Amniotic stem cell (primary cell): Measurements from ENCODE around the gene MAPK8IP1.

Experiments used
- DNase-seq: peaks from one replicate; lab custom pipeline; 2025; lab: John Stamatoyannopoulos, UW

MAPK8IP1 gene

DNA sequence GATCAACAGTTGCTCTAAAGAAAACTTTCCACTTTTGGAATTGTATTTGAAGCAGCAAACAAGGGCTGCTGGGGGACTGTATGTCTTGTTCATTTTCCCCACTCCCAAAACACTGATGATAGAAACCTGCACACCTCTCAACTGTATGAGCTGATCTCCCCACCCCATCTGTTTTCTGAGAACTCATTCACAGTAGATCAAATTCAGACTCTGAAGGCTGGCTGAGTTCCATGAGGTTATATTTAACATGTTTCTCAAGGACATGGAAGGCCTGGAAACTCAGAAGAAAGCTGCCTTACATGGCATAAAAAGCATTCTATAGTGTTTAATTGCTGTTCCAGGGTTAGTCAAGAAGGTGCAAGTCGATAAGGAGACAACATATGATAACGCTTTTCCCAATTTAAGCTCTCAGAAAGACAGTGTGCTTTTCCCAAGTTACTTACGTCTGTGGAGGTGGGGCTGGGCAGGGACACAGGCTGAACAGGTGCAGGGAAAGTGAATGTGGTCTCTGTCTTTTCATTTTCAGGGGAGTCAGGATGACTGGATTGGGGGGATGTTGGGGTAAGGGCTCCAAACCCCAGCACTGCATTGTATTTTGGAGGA, 60.0 kb downstream of the MAPK8IP1 start:
- DNase-seq: no peak

DNA sequence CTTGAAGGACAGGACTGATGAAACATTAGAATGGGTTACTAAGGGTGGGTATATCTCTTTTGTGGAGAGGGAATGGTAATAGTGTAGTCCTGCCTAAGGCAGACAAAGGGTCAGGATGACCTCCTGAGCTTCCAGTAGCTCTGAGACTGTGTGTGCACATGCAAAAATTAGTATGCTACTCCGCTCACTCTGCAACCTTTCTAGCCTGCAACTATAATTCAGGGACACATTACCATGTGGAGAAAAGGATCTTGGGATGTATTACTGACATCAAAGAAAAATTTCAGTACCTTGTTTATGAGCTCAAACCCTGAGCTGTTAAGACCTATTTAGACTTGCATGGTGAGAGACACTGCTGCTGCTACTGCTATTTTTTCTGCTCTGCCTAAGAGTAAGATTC, 62.4 kb downstream of the MAPK8IP1 start:
- DNase-seq: no peak

DNA sequence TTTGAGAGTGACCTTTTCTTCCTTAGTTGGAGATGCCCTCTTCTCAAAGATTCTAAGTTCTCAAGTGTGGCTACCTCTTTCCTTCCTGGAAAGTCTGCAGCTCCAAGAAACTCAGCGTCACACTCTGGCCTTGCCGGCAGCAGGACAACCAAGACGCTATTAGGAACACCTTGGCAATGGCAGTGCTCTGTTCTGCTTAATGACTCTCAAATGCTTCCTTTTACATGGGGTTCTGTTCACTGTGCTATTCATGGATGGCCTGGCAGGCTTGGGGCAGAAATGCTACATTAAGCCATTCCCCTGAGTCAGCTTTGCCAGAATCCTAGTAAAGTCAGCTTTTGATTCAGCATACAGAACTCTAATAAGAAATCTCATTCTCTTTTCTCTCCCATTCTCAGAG, 62.9 kb downstream of the MAPK8IP1 start:
- DNase-seq: no peak

DNA sequence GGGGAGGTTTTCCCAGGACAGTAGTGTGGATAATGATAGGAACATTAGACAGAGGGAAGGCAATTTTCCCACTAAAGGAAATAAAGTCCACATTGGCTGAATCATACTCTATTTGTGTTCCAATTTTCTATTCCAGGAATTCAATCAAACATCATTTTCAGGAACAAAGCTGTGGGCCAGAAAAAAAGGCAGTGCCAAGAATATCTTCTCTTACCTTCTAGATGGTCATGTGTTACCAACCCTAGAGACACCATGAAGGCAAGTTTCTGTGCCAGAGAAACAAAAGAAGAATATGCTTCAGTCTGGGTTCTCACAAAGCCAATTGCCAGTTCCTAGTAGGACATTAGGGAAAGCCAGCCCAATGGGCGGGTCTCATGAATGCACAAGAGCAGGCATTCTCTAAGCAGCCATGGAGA, 64.5 kb downstream of the MAPK8IP1 start:
- DNase-seq: no peak
